Peyer's patch (tissue), 4 donors: ENCODE results near the gene ANKRD18B. TPM values are rescaled to one million over a fixed set of nuclear protein-coding genes. Genes with fewer than 3 reads are reported as not detected.
"Not testable (repeated sequence)": the region's sequence is repeated elsewhere in the genome, so short reads cannot be mapped to it uniquely, and the experiment has no call there.

Source experiments
- DNase-seq, 3 donors: peaks; one replicate each; pipeline ENCODE4 v3.0.0-alpha.2; 2017 to 2019
- H3K27ac ChIP-seq, 4 donors: fragments of 200-600 bp; sonication (generic); one replicate each; pipeline ENCODE4 v1.5.1; 2016 to 2019
- H3K27me3 ChIP-seq, 2 donors: fragments of 200-600 bp; sonication (generic); one replicate each; pipeline ENCODE4 v1.5.1; 2019
- H3K36me3 ChIP-seq, 3 donors: fragments of 200-600 bp; sonication (generic); one replicate each; pipeline ENCODE4 v1.5.1; 2016 to 2019
- H3K4me1 ChIP-seq, 4 donors: fragments of 200-600 bp; sonication (generic); one replicate each; pipeline ENCODE4 v1.5.1; 2016 to 2019
- H3K4me3 ChIP-seq, 4 donors: fragments of 200-600 bp; sonication (generic); 1 replicate in 3 of 4; 2 replicates in 1 of 4; pipeline ENCODE4 v1.5.1; 2016 to 2019; ENCODE audit warnings: mild to moderate bottlenecking in 1 of 4
- H3K9me3 ChIP-seq, 4 donors: fragments of 200-600 bp; sonication (generic); one replicate each; pipeline ENCODE4 v1.5.1; 2016 to 2019; ENCODE audit warnings: mild to moderate bottlenecking in 1 of 4
- total RNA-seq, 4 donors: library from RNA; depleted of rRNA; stranded (reverse); fragments of >200 nt; gene quantifications; one replicate each; pipeline ENCODE4 v1.1.0, GENCODE V29; 2016

The ANKRD18B gene
- total RNA-seq, 4 donors from 2014 or later = not detected

DNA sequence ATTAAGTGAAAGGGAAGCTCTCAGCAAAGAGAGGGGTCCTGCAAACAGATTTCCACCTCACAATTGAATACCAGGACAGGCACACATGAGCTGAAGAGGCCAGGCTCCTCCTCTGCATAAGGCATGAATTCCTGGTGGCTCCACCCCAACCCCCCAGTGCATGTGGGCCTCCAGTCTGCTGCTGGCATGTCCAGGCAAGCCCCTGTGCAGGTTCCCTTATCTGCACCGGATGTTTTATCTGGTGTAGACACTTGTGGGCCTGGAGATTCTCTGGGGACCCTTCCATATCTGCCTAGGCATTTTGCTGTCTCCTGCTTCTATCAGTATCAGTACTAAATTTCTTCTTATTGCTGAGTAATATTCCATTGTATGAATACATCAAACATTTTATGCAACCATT is 36.2 kb downstream of the ANKRD18B start:
- not testable (repeated sequence) for H3K9me3 ChIP-seq, H3K27ac ChIP-seq, H3K4me3 ChIP-seq, H3K27me3 ChIP-seq, H3K4me1 ChIP-seq, H3K36me3 ChIP-seq, DNase-seq

DNA sequence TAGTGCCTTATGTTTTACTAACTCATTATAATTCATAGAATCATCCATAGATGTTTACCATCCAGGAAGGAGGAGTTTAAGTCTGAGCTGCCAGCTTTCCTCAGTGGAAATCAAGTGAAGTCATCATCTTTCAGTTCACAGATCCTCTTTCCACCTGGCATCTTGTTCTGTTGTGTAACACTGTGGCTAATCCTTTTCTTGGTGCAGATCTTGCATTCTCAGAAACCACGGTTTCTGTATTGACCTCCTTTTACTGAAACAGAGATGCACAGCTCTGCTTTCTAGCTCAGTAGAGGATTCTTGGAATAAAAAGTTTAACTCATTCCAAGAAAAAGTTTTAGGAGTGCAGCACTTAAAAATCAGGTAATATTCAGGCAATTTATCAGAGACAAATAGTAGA is 38.1 kb downstream of the ANKRD18B start:
- H3K4me3 ChIP-seq, H3K9me3 ChIP-seq, H3K27ac ChIP-seq, H3K36me3 ChIP-seq, DNase-seq, H3K4me1 ChIP-seq, H3K27me3 ChIP-seq: not testable (repeated sequence)

DNA sequence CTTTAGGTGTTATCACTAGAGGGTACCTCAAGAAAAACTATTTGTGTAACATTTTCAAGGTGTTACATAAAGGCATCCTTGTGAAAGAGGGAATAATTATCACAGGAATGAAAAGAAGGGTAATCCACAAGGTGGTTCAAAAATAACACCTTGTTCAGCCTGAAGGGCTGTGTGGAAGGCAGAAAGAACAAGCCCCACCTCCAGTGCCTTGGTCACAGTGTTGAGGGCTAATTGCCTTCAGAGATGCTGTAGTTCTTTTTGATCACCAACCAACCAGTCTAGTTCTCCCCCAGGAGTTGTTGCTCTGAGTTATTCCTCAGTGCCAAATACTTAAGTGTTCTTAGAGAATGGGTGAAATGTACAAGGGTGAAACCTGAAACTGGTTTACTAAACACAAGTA is 43.7 kb downstream of the ANKRD18B start:
- DNase-seq, H3K4me3 ChIP-seq, H3K4me1 ChIP-seq, H3K36me3 ChIP-seq, H3K27ac ChIP-seq, H3K27me3 ChIP-seq, H3K9me3 ChIP-seq: not testable (repeated sequence)

DNA sequence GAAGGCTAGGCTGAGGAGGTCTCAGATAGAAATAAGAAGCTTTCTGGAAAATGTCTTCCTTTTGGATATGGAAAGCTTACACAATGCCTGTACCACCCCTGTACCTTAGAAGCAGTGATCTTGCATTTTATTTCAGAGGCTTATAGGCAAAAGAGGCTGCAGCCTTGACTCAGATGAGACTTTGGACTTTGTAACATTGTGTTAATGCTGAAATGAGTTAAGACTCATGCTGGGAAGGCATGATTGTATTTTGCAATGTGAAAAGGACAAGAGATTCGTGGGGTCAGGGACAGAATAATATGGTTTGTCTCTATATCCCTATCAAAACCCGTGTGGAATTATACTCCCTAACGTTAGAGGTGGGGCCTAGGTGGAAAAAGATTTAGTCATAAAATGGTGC is 53.7 kb downstream of the ANKRD18B start:
- H3K4me1 ChIP-seq, H3K36me3 ChIP-seq, H3K27me3 ChIP-seq, DNase-seq, H3K9me3 ChIP-seq, H3K4me3 ChIP-seq: not testable (repeated sequence)
- H3K27ac ChIP-seq = peak overlapping the region in 1 of 4 donors; percentile 30

DNA sequence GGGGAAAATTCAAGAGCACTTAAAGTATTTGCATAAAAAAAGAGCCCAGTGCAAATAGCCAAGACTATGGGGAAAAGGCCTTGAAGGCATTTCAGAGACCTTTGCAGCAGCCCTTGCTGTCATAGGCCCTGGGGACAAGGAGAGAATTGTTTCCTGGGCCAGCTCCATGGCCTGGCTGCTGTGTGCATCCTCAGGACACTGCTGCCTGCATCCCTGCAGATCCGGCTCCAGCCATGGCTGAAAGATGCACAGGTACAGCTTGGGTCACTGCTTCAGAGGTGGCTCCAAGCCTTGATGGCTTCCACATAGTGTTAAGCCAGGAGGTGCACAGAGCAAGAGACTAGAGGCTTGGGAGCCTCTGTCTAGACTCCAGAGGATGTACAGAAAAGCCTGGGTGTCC is 55.9 kb downstream of the ANKRD18B start:
- not testable (repeated sequence) for H3K4me3 ChIP-seq, H3K36me3 ChIP-seq, H3K27ac ChIP-seq, DNase-seq, H3K4me1 ChIP-seq, H3K27me3 ChIP-seq, H3K9me3 ChIP-seq

- H3K36me3 ChIP-seq, H3K4me3 ChIP-seq, H3K9me3 ChIP-seq, H3K27me3 ChIP-seq, H3K4me1 ChIP-seq, H3K27ac ChIP-seq, DNase-seq: not testable (repeated sequence)
Observed at GRCh38 chr9:33582686-33583085, 58.6 kb downstream of the ANKRD18B start.

- H3K36me3 ChIP-seq, DNase-seq, H3K4me1 ChIP-seq, H3K9me3 ChIP-seq, H3K27ac ChIP-seq, H3K27me3 ChIP-seq, H3K4me3 ChIP-seq: not testable (repeated sequence)
Observed at GRCh38 chr9:33586128-33586527, 62.1 kb downstream of the ANKRD18B start.

DNA sequence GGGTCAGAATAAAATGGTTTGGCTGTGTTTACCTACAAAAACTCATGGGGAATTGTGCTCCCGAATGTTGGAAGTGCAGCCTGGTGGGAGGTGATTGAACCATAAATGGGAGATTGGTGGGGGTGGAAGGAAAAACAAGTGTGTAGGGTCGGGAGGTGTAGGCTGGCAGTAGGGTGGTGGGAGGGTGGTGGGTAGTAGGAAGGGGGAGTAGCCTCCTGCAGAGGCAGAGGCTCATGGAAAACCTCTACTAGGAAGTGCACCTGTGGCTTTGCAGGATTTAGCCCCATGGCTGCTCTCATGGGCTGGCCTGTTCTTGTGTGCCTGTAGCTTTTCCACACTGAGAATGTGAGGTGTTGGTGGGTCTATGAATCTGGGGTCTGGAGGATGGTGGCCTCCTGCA is 63.7 kb downstream of the ANKRD18B start:
- H3K9me3 ChIP-seq, H3K36me3 ChIP-seq, H3K27ac ChIP-seq, H3K4me3 ChIP-seq, H3K27me3 ChIP-seq, DNase-seq, H3K4me1 ChIP-seq: not testable (repeated sequence)

DNA sequence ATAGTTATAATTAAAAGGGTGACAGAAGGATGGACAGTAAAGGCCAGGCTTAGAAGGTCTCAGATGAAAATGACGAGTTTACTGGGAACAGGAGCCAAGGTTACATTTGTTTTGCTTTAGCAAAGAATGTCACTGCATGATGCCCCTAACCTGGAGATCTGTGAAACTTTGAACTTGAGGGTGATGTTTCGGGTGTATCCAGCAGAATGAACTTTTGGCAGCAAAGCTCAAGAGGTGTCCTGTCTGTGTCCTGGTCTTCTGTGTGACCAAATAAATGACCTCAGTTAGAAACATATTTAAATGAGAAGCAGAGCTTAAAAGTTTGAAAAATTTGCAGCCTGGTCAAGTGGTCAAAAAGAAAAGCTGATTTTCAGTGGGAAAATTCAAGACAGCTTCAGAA is 64.8 kb downstream of the ANKRD18B start:
- not testable (repeated sequence) for H3K27ac ChIP-seq, H3K4me1 ChIP-seq, H3K9me3 ChIP-seq, H3K27me3 ChIP-seq, H3K4me3 ChIP-seq, H3K36me3 ChIP-seq, DNase-seq

DNA sequence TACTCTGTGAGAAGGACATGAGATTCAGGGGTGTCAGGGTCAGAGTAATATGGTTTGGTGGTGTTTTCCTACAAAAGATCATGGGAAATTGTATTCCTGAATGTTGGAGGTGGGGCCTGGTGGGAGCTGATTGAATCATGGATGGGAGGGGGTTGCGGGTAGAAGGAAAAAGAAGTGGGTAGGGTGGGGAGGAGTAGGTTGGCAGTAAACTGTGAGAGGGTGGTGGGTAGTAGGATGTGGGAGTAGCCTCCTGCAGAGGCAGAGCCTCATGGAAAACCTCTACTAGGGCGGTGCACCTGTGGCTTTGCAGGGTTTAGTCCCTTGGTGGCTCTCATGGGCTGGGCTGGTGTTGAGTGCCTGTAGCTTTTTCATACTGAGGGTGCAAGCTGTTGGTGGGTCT is 66.8 kb downstream of the ANKRD18B start:
- H3K27ac ChIP-seq, H3K4me3 ChIP-seq, DNase-seq, H3K27me3 ChIP-seq, H3K9me3 ChIP-seq, H3K4me1 ChIP-seq, H3K36me3 ChIP-seq: not testable (repeated sequence)

DNA sequence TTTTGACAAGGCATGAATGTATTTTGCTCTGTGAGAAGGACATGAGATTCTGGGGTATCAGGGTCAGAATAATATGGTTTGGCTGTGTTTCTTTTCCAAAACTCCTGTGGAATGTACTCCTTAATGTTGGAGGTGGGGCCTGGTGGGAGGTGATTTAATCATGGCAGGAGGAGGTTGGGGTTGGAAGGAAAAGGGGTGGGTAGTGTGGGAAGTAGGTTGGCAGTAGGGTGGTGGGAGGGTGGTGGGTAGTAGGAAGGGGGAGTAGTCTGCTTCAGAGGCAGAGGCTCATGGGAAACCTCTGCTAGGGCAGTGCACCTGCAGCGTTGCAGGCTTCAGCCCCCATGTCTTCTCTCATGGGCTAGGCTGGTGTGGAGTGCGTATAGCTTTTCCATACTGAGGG is 72.9 kb downstream of the ANKRD18B start:
- H3K4me3 ChIP-seq, H3K4me1 ChIP-seq, H3K9me3 ChIP-seq, DNase-seq, H3K36me3 ChIP-seq, H3K27me3 ChIP-seq, H3K27ac ChIP-seq: not testable (repeated sequence)

DNA sequence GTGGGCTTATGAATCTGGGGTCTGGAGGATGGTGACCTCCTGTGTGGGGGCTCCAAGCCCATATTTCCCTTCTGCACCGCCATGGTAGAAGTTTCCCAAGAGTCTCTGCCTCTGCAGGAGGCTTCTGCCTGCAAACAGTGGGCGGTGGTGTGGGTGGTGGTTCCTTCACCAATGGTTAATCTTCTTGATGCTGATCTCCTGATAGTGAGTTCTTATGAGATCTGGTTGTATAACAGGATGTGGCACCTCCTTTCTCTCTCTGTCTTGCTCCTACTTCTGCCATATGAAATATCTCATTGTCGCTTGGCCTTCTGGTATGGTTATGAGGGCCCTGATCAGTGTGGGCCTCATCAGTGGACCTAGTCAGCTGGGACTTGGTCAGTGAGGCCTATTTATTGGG is 73.3 kb downstream of the ANKRD18B start:
- not testable (repeated sequence) for H3K9me3 ChIP-seq, H3K4me1 ChIP-seq, H3K27ac ChIP-seq

DNA sequence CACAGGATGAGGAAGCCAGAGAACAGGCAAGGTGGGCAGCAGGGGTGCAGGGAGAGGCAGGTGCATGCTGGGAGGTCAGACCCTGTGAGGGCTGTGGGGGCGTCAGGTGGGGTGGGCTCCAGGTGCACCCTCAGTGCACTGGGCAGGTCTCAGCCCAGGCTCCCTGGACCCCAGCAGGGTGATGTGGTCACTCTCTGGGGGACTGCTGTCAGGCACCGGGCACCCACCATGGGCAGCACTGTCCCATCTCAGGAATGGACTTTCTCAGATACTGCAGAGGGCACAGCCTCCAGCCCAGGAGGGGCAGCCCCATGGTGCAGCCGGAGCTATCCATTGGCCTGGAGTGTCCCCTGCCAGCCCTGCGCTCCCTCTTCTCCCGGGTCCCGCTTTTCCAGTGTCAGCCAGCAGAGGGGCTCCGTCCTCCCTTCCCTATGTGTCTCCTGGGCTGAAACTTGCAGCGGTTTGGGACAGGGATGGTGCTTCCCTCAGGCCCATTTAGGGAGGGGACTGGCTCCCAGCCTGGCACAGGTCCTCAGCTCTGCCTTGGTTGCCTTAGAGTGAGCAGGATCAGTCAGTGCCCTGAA is 74.8 kb downstream of the ANKRD18B start:
- not testable (repeated sequence) for H3K27ac ChIP-seq, H3K27me3 ChIP-seq, H3K4me3 ChIP-seq, H3K36me3 ChIP-seq, H3K4me1 ChIP-seq, H3K9me3 ChIP-seq, DNase-seq

More for the DNA sequence above, 73.3 kb downstream of the ANKRD18B start:
- not testable (repeated sequence) for H3K27me3 ChIP-seq, H3K36me3 ChIP-seq, DNase-seq, H3K4me3 ChIP-seq

DNA sequence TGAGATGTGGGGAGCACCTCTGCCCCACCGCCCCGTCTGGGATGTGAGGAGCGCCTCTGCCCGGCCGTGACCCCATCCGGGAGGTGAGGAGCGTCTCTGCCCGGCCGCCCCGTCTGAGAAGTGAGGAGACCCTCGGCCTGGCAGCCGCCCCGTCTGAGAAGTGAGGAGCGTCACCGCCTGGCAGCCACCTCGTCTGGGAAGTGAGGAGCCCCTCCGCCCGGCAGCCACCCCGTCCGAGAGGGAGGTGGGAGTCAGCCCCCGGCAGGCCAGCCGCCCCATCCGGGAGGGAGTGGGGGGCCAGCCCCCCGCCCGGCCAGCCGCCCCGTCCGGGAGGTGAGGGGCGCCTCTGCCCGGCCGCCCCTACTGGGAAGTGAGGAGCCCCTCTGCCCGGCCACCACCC is 76.9 kb downstream of the ANKRD18B start:
- H3K36me3 ChIP-seq, DNase-seq, H3K4me3 ChIP-seq, H3K9me3 ChIP-seq, H3K27me3 ChIP-seq, H3K4me1 ChIP-seq, H3K27ac ChIP-seq: not testable (repeated sequence)

GRCh38 chr9:33604249-33604648 is 80.2 kb downstream of the ANKRD18B start:
- not testable (repeated sequence) for H3K4me3 ChIP-seq, H3K27me3 ChIP-seq, H3K36me3 ChIP-seq, H3K4me1 ChIP-seq, H3K9me3 ChIP-seq, DNase-seq, H3K27ac ChIP-seq

- not testable (repeated sequence) for DNase-seq, H3K36me3 ChIP-seq, H3K27me3 ChIP-seq, H3K4me1 ChIP-seq, H3K9me3 ChIP-seq, H3K27ac ChIP-seq, H3K4me3 ChIP-seq
Observed at GRCh38 chr9:33604936-33605335, 80.9 kb downstream of the ANKRD18B start.
